Esophagus muscularis mucosa (tissue), 4 donors: ENCODE results near the gene TRIM4. TPM values are rescaled to one million over a fixed set of nuclear protein-coding genes. Genes with fewer than 3 reads are reported as not detected.
"Not testable (repeated sequence)": the region's sequence is repeated elsewhere in the genome, so short reads cannot be mapped to it uniquely, and the experiment has no call there.

ENCODE experiments used
- DNase-seq: peaks from one replicate; pipeline ENCODE4 v3.0.0-alpha.2; 2017; ENCODE audit errors: extremely low spot score
- H3K27ac ChIP-seq, 4 donors: fragments of 200-600 bp; sonication (generic); replicated peaks in 1 of 4; 1 replicate in 3 of 4; 2 replicates in 1 of 4; pipeline ENCODE4 v1.5.1; 2016 to 2019; ENCODE audit warnings: mild to moderate bottlenecking in 1 of 4
- H3K27me3 ChIP-seq, 4 donors: fragments of 200-600 bp; sonication (generic); one replicate each; pipeline versions ENCODE4 v1.5.1 to v1.6.0; 2016 to 2019
- H3K36me3 ChIP-seq, 4 donors: fragments of 200-600 bp; sonication (generic); one replicate each; pipeline ENCODE4 v1.5.1; 2016 to 2019
- H3K4me1 ChIP-seq, 4 donors: fragments of 200-600 bp; sonication (generic); one replicate each; pipeline ENCODE4 v1.5.1; 2016 to 2019
- H3K4me3 ChIP-seq, 4 donors: fragments of 200-600 bp; sonication (generic); 1 replicate in 2 of 4; 2 replicates in 2 of 4; pipeline ENCODE4 v1.5.1; 2016 to 2019; ENCODE audit warnings: mild to moderate bottlenecking in 4 of 4, moderate library complexity in 1 of 4
- H3K9me3 ChIP-seq, 4 donors: fragments of 200-600 bp; sonication (generic); 1 replicate in 3 of 4; 2 replicates in 1 of 4; pipeline ENCODE4 v1.5.1; 2016 to 2019
- CTCF ChIP-seq, 3 experiments: fragments of 200-600 bp in 2 of 3; fragments of 450-650 bp in 1 of 3; sonication (generic) in 2 of 3; IDR thresholded peaks; one replicate each; pipeline ENCODE4 v1.5.1; 2017 to 2019; ENCODE audit warnings: antibody characterized with exemption in 3 of 3, mild to moderate bottlenecking in 2 of 3, moderate library complexity in 1 of 3
- EP300 ChIP-seq: sonication (generic); formaldehyde crosslinking; IDR thresholded peaks from one replicate; pipeline ENCODE4 v1.6.1; 2017; ENCODE audit warnings: antibody characterized with exemption
- POLR2A ChIP-seq: fragments of 450-650 bp; IDR thresholded peaks from one replicate; pipeline ENCODE4 v1.6.1; 2017; ENCODE audit warnings: antibody characterized with exemption, moderate library complexity, mild to moderate bottlenecking, low read depth
- POLR2AphosphoS5 ChIP-seq, 2 donors: sonication (generic); formaldehyde crosslinking; IDR thresholded peaks; one replicate each; pipeline ENCODE4 v1.6.1; 2017; ENCODE audit warnings: antibody characterized with exemption in 2 of 2
- WGBS: methylation state at CpG from one replicate; pipeline ENCODE4 v1.1.5; 2018; 5-methylcytosine and 5-hydroxymethylcytosine counted together
- intact Hi-C: fragments of 100-400 bp; cut with DNase I; formaldehyde crosslinking; loops from one replicate; pipeline ENCODE4 v1.15.1; 2023
- total RNA-seq, 4 donors: library from RNA; depleted of rRNA; stranded (reverse); fragments of >200 nt; gene quantifications; one replicate each; pipeline versions ENCODE4 v1.1.0 to v1.2.1, GENCODE V29; 2016

TRIM4 gene
- total RNA-seq, 4 donors from 2014 or later = 21.2 to 27.8 (median 24.7) TPM

GRCh38 chr7:99898023-99898357 lies 21.3 kb downstream of the TRIM4 start:
- H3K36me3 ChIP-seq = peaks cover 28 to 58% (median 43%) of the 10 kb centered on the region in 4 donors
- TF ChIP-seq POLR2AphosphoS5 (IDR thresholded peaks at IDR 0.05) = no peak
- no peak for TF ChIP-seq CTCF (IDR thresholded peaks at IDR 0.05)
- no peak for TF ChIP-seq POLR2A
- no peak for TF ChIP-seq EP300

GRCh38 chr7:99897322-99898022 lies 21.9 kb downstream of the TRIM4 start:
- intact Hi-C loops = no loop called here
- Histone ChIP-seq H3K9me3 (no peaks in the 10 kb centered on the region), H3K27me3 (no peaks in the 10 kb centered on the region), H3K4me3 (no peak overlapping the region), H3K4me1 (no peaks in the 10 kb centered on the region), H3K36me3 (peaks cover 26 to 58% (median 41%) of the 10 kb centered on the region in 4 donors), H3K27ac (no peak overlapping the region)
- 87% methylated on average over 6 of the region's 6 CpGs for WGBS
- DNase-seq = no peak
- TF ChIP-seq POLR2A (no peak), POLR2AphosphoS5 (IDR thresholded peaks at IDR 0.05) (no peak), CTCF (IDR thresholded peaks at IDR 0.05) (no peak), EP300 (no peak)

More at GRCh38 chr7:99898023-99898357, 21.3 kb downstream of the TRIM4 start:
- Histone ChIP-seq H3K27ac (no peak overlapping the region), H3K4me1 (no peaks in the 10 kb centered on the region), H3K4me3 (no peak overlapping the region), H3K27me3 (no peaks in the 10 kb centered on the region), H3K9me3 (no peaks in the 10 kb centered on the region)
- no peak for DNase-seq
- intact Hi-C loops = no loop called here
- 100% methylated on average over 1 of the region's 2 CpGs for WGBS

GRCh38 chr7:99894738-99895137 lies 24.6 kb downstream of the TRIM4 start:
- TF ChIP-seq CTCF (IDR thresholded peaks at IDR 0.05) (no peak), EP300 (no peak), POLR2A (no peak), POLR2AphosphoS5 (IDR thresholded peaks at IDR 0.05) (no peak)
- no peak for DNase-seq
- no peak overlapping the region for H3K27ac ChIP-seq
- H3K27me3 ChIP-seq = no peaks in the 10 kb centered on the region
- H3K9me3 ChIP-seq = no peaks in the 10 kb centered on the region
- peaks cover 13 to 58% (median 39%) of the 10 kb centered on the region in 4 donors for H3K36me3 ChIP-seq
- intact Hi-C loops = no loop called here
- H3K4me1 ChIP-seq = no peaks in the 10 kb centered on the region
- no peak overlapping the region for H3K4me3 ChIP-seq

DNA sequence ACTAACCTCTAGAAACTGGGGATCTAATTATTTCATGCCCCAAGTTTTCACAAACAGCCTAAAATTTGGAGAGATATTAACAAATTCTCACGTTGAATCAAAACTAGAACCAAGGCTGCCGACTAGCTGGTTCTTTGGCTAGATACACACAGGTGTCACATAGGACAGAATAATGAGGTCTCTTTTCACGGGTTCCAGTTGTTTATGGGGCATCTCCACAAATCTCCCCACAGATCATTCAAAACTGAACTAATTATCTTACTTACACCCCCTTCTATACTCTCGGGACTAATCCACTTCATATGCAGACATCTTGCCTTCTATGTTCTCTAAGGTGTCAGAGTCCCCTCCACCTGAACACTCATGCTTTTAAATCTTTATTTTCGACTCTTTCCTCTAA lies 26.1 kb downstream of the TRIM4 start:
- peaks cover 13 to 51% (median 39%) of the 10 kb centered on the region in 4 donors for H3K36me3 ChIP-seq
- no peak overlapping the region for H3K27ac ChIP-seq
- intact Hi-C loops = no loop called here

DNA sequence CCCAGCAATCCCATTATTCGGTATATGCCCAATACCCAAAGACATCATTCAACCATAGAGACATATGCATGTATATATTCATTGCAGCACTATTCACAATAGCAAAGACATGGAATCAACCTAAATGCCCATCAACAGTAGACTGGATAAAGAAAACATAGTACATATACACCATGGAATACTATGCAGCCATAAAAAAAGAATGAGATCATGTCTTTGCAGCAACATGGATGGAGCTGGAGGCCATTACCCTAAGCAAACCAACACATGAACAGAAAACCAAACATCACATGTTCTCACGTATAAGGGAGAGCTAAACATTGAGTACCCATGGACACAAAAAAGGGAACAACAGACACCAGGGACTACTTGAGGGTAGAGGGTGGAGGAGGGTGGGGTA lies 29.0 kb downstream of the TRIM4 start:
- WGBS = 89% methylated on average over 2 of the region's 2 CpGs
- intact Hi-C loops, H3K27me3 ChIP-seq: not testable (repeated sequence)

More for the DNA sequence above, 26.1 kb downstream of the TRIM4 start:
- DNase-seq = no peak
- Histone ChIP-seq H3K27me3 (no peaks in the 10 kb centered on the region), H3K4me3 (no peak overlapping the region), H3K4me1 (no peaks in the 10 kb centered on the region), H3K9me3 (no peaks in the 10 kb centered on the region)
- no peak for TF ChIP-seq POLR2A
- TF ChIP-seq EP300 = no peak
- TF ChIP-seq CTCF (IDR thresholded peaks at IDR 0.05) = no peak
- no peak for TF ChIP-seq POLR2AphosphoS5 (IDR thresholded peaks at IDR 0.05)
- WGBS = 86% methylated on average over 5 of the region's 5 CpGs

GRCh38 chr7:99888366-99888765 lies 31.0 kb downstream of the TRIM4 start:
- DNase-seq, intact Hi-C loops, H3K27ac ChIP-seq, H3K4me1 ChIP-seq, H3K27me3 ChIP-seq, H3K4me3 ChIP-seq, H3K9me3 ChIP-seq: not testable (repeated sequence)
- no CpG with 5 or more reads among the region's 29 CpGs for WGBS
- peaks cover 13 to 43% (median 36%) of the 10 kb centered on the region in 4 donors for H3K36me3 ChIP-seq

More for the DNA sequence above, 29.0 kb downstream of the TRIM4 start:
- DNase-seq, H3K9me3 ChIP-seq, H3K4me3 ChIP-seq, H3K4me1 ChIP-seq, H3K27ac ChIP-seq: not testable (repeated sequence)
- H3K36me3 ChIP-seq = peaks cover 13 to 43% (median 36%) of the 10 kb centered on the region in 4 donors
